ENCODE results near the gene TBX1. TPM values are rescaled to one million over a fixed set of nuclear protein-coding genes. Genes with fewer than 3 reads are reported as not detected.
A peak's percentile ranks its signal among the peaks of the same experiment; 100 is the strongest.

Gene TBX1
- total and polyA plus RNA-seq, 2 experiments from 2014 or later, result 0.07 TPM; not detected in 1

GRCh38 chr22:19802894-19803735 lies 42.5 kb downstream of the TBX1 start:
- Histone ChIP-seq H3K4me3 (no peak overlapping the region), H3K4me1 (ENCODE audit: insufficient read depth) (peaks cover 17% of the 10 kb centered on the region), H2AFZ (no peak overlapping the region), H3K9me3 (ENCODE audit: low read depth) (no peaks in the 10 kb centered on the region), H4K20me1 (ENCODE audit: insufficient read depth, poor library complexity, severe bottlenecking) (no peaks in the 10 kb centered on the region), H3K4me2 (no peak overlapping the region), H3K27me3 (no peaks in the 10 kb centered on the region), H3K79me2 (no peaks in the 10 kb centered on the region), H3K9me2 (replicated peaks; ENCODE audit: insufficient read depth) (no peaks in the 10 kb centered on the region), H3K36me3 (replicated peaks; ENCODE audit: insufficient read depth, low read depth) (no peaks in the 10 kb centered on the region), H3K27ac (no peak overlapping the region)
- 95% methylated on average over 19 of the region's 19 CpGs for WGBS (ENCODE audit: low lambda C conversion rate, missing lambda C conversion rate)
- no peak for DNase-seq (ENCODE audit: low spot score)
- TF ChIP-seq, protein P1, sequence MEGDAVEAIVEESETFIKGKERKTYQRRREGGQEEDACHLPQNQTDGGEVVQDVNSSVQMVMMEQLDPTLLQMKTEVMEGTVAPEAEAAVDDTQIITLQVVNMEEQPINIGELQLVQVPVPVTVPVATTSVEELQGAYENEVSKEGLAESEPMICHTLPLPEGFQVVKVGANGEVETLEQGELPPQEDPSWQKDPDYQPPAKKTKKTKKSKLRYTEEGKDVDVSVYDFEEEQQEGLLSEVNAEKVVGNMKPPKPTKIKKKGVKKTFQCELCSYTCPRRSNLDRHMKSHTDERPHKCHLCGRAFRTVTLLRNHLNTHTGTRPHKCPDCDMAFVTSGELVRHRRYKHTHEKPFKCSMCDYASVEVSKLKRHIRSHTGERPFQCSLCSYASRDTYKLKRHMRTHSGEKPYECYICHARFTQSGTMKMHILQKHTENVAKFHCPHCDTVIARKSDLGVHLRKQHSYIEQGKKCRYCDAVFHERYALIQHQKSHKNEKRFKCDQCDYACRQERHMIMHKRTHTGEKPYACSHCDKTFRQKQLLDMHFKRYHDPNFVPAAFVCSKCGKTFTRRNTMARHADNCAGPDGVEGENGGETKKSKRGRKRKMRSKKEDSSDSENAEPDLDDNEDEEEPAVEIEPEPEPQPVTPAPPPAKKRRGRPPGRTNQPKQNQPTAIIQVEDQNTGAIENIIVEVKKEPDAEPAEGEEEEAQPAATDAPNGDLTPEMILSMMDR (IDR thresholded peaks at IDR 0.05; ENCODE audit: poor library complexity), result no peak
- no peak for TF ChIP-seq EZH2 (IDR thresholded peaks at IDR 0.05; ENCODE audit: borderline replicate concordance)
- TF ChIP-seq EZH2phosphoT487 (IDR thresholded peaks at IDR 0.05; ENCODE audit: low read depth, severe bottlenecking, unreplicated experiment), result no peak

GRCh38 chr22:19803736-19804267 lies 43.2 kb downstream of the TBX1 start:
- no peak for DNase-seq (ENCODE audit: low spot score)
- no peaks in the 10 kb centered on the region for H3K36me3 ChIP-seq (replicated peaks; ENCODE audit: insufficient read depth, low read depth)
- no peaks in the 10 kb centered on the region for H3K79me2 ChIP-seq
- H3K27me3 ChIP-seq, result no peaks in the 10 kb centered on the region
- H3K4me3 ChIP-seq, result no peak overlapping the region
- no peaks in the 10 kb centered on the region for H4K20me1 ChIP-seq (ENCODE audit: insufficient read depth, poor library complexity, severe bottlenecking)
- no peak overlapping the region for H2AFZ ChIP-seq
- WGBS (ENCODE audit: low lambda C conversion rate, missing lambda C conversion rate), result 97% methylated on average over 8 of the region's 8 CpGs
- no peaks in the 10 kb centered on the region for H3K9me3 ChIP-seq (ENCODE audit: low read depth)
- TF ChIP-seq EZH2phosphoT487 (IDR thresholded peaks at IDR 0.05; ENCODE audit: low read depth, severe bottlenecking, unreplicated experiment) (no peak), EZH2 (IDR thresholded peaks at IDR 0.05; ENCODE audit: borderline replicate concordance) (no peak)
- TF ChIP-seq, protein P1 (IDR thresholded peaks at IDR 0.05; ENCODE audit: poor library complexity), result no peak
- no peak overlapping the region for H3K27ac ChIP-seq
- no peaks in the 10 kb centered on the region for H3K9me2 ChIP-seq (replicated peaks; ENCODE audit: insufficient read depth)
- H3K4me1 ChIP-seq (ENCODE audit: insufficient read depth), result peaks cover 15% of the 10 kb centered on the region
- no peak overlapping the region for H3K4me2 ChIP-seq

DNA sequence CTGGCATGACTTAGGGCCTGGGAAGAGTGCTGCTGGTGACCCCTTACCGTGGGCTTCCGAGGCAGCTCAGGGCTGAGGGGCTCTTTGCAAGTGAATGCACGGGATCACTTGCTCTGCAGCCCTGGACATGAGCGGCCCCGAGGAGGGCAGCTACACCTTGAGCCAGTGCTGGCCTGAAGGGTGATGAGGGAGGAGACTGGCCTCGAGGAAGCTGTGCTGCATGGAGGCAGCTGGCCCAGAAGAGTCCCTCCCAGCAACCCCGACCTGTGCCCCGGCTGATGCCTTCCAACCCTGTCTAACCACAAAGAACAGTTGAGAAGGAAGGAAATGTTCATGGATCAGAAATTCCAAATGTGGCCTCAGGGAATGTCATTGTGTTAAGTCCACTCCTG lies 45.2 kb downstream of the TBX1 start:
- no peaks in the 10 kb centered on the region for H3K27me3 ChIP-seq
- H3K27ac ChIP-seq, result no peak overlapping the region
- H3K9me2 ChIP-seq (replicated peaks; ENCODE audit: insufficient read depth), result no peaks in the 10 kb centered on the region
- H4K20me1 ChIP-seq (ENCODE audit: insufficient read depth, poor library complexity, severe bottlenecking), result no peaks in the 10 kb centered on the region
- 83% methylated on average over 8 of the region's 8 CpGs for WGBS (ENCODE audit: low lambda C conversion rate, missing lambda C conversion rate)
- DNase-seq (ENCODE audit: low spot score), result peak; percentile 2
- no peak overlapping the region for H3K4me2 ChIP-seq
- no peaks in the 10 kb centered on the region for H3K4me1 ChIP-seq (ENCODE audit: insufficient read depth)
- H3K4me3 ChIP-seq, result no peak overlapping the region
- H3K9me3 ChIP-seq (ENCODE audit: low read depth), result no peaks in the 10 kb centered on the region
- H2AFZ ChIP-seq, result no peak overlapping the region
- H3K36me3 ChIP-seq (replicated peaks; ENCODE audit: insufficient read depth, low read depth), result no peaks in the 10 kb centered on the region
- TF ChIP-seq EZH2 (IDR thresholded peaks at IDR 0.05; ENCODE audit: borderline replicate concordance) (no peak), EZH2phosphoT487 (IDR thresholded peaks at IDR 0.05; ENCODE audit: low read depth, severe bottlenecking, unreplicated experiment) (no peak)
- TF ChIP-seq, protein P1 (IDR thresholded peaks at IDR 0.05; ENCODE audit: poor library complexity), result no peak
- no peaks in the 10 kb centered on the region for H3K79me2 ChIP-seq

All from hepatocyte (in vitro differentiated cells).